K562 (cell line): ENCODE measurements around the gene IRF2BP2. TPM values are rescaled to one million over a fixed set of nuclear protein-coding genes. Genes with fewer than 3 reads are reported as not detected.

Source experiments
- ELF2 ChIP-seq: fragments of 250-450 bp; sonication (Bioruptor Pico); IDR thresholded peaks from 2 replicates; pipeline ENCODE4 v1.5.0; 2021; ENCODE audit warnings: mild to moderate bottlenecking
- FOXM1 ChIP-seq, 2 experiments: fragments of 450-650 bp in 1 of 2; sonication (generic) in 1 of 2; formaldehyde crosslinking in 1 of 2; IDR thresholded peaks; 2 replicates each; pipeline versions ENCODE4 v1.6.1 to v1.9.0; 2017 to 2022; ENCODE audit warnings: low read depth in 2 of 2, mild to moderate bottlenecking in 2 of 2, missing genetic modification reagents in 1 of 2, moderate library complexity in 1 of 2
- GATAD2B ChIP-seq: fragments of 450-650 bp; IDR thresholded peaks from 2 replicates; pipeline ENCODE4 v1.6.1; 2017; ENCODE audit warnings: mild to moderate bottlenecking, borderline replicate concordance
- HSF4 ChIP-seq: fragments of 250-450 bp; sonication (Bioruptor Pico); IDR thresholded peaks from 2 replicates; pipeline ENCODE4 v2.1.2; 2022; ENCODE audit warnings: mild to moderate bottlenecking, moderate library complexity, borderline replicate concordance
- NFIC ChIP-seq: fragments of 450-650 bp; IDR thresholded peaks from 2 replicates; pipeline ENCODE4 v1.6.1; 2017; ENCODE audit warnings: mild to moderate bottlenecking, inconsistent platforms
- NFIX ChIP-seq: fragments of 250-450 bp; sonication (Bioruptor Pico); IDR thresholded peaks from 2 replicates; pipeline ENCODE4 v1.4.0; 2020; ENCODE audit warnings: low read depth, mild to moderate bottlenecking, moderate library complexity
- POLR2H ChIP-seq: IDR thresholded peaks from 2 replicates; pipeline ENCODE4 v1.6.1; 2016; ENCODE audit warnings: missing genetic modification characterization, low read depth, mild to moderate bottlenecking, control low read depth, missing compliant biosample characterization, moderate library complexity
- SLC30A9 ChIP-seq: fragments of 250-450 bp; sonication (Bioruptor Pico); IDR thresholded peaks from 2 replicates; pipeline ENCODE4 v1.8.0; 2022; ENCODE audit warnings: mild to moderate bottlenecking, moderate library complexity
- SMAD2 ChIP-seq: fragments of 150-350 bp; IDR thresholded peaks from 2 replicates; pipeline ENCODE4 v1.6.1; 2014; ENCODE audit warnings: low read depth, mild to moderate bottlenecking, low read length
- TFAM ChIP-seq: fragments of 250-450 bp; sonication (Bioruptor Pico); conservative IDR thresholded peaks from 2 replicates; pipeline ENCODE4 v1.5.0; 2021; ENCODE audit warnings: mild to moderate bottlenecking, moderate library complexity
- ZFPM2 ChIP-seq: fragments of 250-450 bp; sonication (Bioruptor Pico); IDR thresholded peaks from 2 replicates; pipeline ENCODE4 v1.5.1; 2022; ENCODE audit warnings: mild to moderate bottlenecking
- ZNF274 ChIP-seq: IDR thresholded peaks from 2 replicates; pipeline ENCODE4 v1.6.1; 2011; ENCODE audit warnings: low read depth, mild to moderate bottlenecking, low read length, moderate library complexity, borderline replicate concordance
- ZNF561 ChIP-seq: fragments of 450-650 bp; formaldehyde crosslinking; conservative IDR thresholded peaks from 2 replicates; pipeline ENCODE4 v1.4.0; 2020; ENCODE audit warnings: mild to moderate bottlenecking, moderate library complexity
- ZNF57 ChIP-seq: fragments of 450-650 bp; formaldehyde crosslinking; IDR thresholded peaks from 2 replicates; pipeline ENCODE4 v1.4.0; 2020; ENCODE audit warnings: mild to moderate bottlenecking, moderate library complexity
- polyA plus RNA-seq, 8 experiments: library from polyadenylated mRNA; depleted of rRNA in 4 of 8; stranded (reverse) in 5 of 8; unstranded in 3 of 8; fragments of >200 nt; fragmentation: Nextera tagmentation in 2 of 8; fragmentation: Illumina TruSeq in 1 of 8; extraction: Ambion mirVana in 2 of 8; extraction: Trizol in 1 of 8; gene quantifications; 2 replicates each; pipeline versions ENCODE4 v1.2.1 to v1.2.3, GENCODE V29; 2011 to 2014; ENCODE audit warnings: inconsistent platforms in 1 of 8, missing spikeins in 1 of 8
- total RNA-seq, 7 experiments: library from RNA; depleted of rRNA in 6 of 7; stranded (reverse); fragments of >200 nt in 6 of 7; fragmentation: Illumina TruSeq in 2 of 7; extraction: Trizol in 2 of 7; gene quantifications; 2 replicates each; pipeline versions ENCODE4 v1.2.1 to v1.2.3, GENCODE V29; 2011 to 2021; ENCODE audit warnings: low replicate concordance in 1 of 7
- TF ChIP-seq, protein P1 (sequence below): fragments of 450-650 bp; IDR thresholded peaks from 2 replicates; pipeline ENCODE4 v1.6.1; 2018; ENCODE audit not compliant: partially characterized antibody
- TF ChIP-seq, protein P2 (sequence below): fragments of 450-650 bp; formaldehyde crosslinking; IDR thresholded peaks from 2 replicates; pipeline ENCODE4 v1.4.0; 2020; ENCODE audit warnings: mild to moderate bottlenecking, moderate library complexity
- TF ChIP-seq, protein P3 (sequence below): IDR thresholded peaks from 2 replicates; pipeline ENCODE4 v1.6.1; 2016; ENCODE audit warnings: missing genetic modification characterization, missing compliant biosample characterization
- TF ChIP-seq, protein P4 (sequence below): sonication (generic); formaldehyde crosslinking; IDR thresholded peaks from 2 replicates; pipeline ENCODE4 v1.8.0; 2022; ENCODE audit warnings: missing genetic modification reagents, mild to moderate bottlenecking, borderline replicate concordance

The IRF2BP2 gene
- total and polyA plus RNA-seq, 9 of the 15 experiments (the other 6 are each of a cell fraction or from before 2014, with no cell fraction given): 7.7 to 68.6 (median 22.1) TPM

DNA sequence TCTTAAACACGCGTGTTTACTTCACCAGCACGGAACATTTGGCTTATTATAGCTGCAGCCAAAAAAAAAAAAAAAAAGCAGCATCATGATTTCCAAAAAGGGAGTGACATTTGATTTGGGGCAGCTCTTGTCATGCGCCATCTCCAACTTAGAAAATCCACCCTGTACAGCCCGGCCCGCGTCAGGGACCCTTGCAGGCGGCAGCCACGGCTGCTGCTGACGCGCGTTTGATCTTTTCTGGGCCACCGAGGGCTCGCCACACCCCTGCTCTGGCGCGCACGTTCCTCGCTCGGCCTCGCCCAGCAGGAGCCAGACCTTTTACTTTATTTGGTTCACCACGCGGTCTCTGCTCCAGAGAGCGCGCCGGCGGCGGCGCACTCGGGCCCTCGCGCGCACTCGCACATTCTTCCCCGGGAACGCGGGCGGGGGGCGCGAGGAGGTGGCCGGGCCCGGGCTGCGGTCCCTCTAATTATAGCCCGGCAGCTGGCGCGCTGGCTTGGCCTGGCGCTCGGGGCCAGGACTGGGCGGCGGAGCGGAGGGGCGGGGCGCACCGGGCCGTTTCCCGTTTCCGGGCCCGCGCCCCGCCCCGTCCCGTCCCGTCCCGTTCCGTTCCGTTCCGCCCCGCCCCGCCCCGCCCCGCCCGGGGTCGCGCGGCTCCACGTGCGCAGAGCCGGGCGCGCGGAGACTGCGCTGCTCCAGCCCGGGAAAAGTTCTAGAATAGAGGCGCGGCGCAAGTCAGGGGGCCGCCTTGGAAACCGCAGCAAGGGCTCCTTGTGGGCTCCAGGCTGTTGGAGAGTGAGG lies 10.2 kb downstream of the IRF2BP2 start (continued):
- TF ChIP-seq, protein P1, sequence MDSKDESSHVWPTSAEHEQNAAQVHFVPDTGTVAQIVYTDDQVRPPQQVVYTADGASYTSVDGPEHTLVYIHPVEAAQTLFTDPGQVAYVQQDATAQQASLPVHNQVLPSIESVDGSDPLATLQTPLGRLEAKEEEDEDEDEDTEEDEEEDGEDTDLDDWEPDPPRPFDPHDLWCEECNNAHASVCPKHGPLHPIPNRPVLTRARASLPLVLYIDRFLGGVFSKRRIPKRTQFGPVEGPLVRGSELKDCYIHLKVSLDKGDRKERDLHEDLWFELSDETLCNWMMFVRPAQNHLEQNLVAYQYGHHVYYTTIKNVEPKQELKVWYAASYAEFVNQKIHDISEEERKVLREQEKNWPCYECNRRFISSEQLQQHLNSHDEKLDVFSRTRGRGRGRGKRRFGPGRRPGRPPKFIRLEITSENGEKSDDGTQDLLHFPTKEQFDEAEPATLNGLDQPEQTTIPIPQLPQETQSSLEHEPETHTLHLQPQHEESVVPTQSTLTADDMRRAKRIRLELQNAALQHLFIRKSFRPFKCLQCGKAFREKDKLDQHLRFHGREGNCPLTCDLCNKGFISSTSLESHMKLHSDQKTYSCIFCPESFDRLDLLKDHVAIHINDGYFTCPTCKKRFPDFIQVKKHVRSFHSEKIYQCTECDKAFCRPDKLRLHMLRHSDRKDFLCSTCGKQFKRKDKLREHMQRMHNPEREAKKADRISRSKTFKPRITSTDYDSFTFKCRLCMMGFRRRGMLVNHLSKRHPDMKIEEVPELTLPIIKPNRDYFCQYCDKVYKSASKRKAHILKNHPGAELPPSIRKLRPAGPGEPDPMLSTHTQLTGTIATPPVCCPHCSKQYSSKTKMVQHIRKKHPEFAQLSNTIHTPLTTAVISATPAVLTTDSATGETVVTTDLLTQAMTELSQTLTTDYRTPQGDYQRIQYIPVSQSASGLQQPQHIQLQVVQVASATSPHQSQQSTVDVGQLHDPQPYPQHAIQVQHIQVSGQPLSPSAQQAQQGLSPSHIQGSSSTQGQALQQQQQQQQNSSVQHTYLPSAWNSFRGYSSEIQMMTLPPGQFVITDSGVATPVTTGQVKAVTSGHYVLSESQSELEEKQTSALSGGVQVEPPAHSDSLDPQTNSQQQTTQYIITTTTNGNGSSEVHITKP: peak; percentile 57
- TF ChIP-seq HSF4 (CRISPR knock-in tag): no peak; the same call in 1 of the 2 replicates
- TF ChIP-seq, protein P2, sequence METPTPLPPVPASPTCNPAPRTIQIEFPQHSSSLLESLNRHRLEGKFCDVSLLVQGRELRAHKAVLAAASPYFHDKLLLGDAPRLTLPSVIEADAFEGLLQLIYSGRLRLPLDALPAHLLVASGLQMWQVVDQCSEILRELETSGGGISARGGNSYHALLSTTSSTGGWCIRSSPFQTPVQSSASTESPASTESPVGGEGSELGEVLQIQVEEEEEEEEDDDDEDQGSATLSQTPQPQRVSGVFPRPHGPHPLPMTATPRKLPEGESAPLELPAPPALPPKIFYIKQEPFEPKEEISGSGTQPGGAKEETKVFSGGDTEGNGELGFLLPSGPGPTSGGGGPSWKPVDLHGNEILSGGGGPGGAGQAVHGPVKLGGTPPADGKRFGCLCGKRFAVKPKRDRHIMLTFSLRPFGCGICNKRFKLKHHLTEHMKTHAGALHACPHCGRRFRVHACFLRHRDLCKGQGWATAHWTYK (CRISPR knock-in tag): peak; percentile 91
- TF ChIP-seq TFAM (CRISPR knock-in tag): no peak
- no peak for TF ChIP-seq SLC30A9
- no peak for TF ChIP-seq ZFPM2 (CRISPR knock-in tag)
- TF ChIP-seq, protein P3, sequence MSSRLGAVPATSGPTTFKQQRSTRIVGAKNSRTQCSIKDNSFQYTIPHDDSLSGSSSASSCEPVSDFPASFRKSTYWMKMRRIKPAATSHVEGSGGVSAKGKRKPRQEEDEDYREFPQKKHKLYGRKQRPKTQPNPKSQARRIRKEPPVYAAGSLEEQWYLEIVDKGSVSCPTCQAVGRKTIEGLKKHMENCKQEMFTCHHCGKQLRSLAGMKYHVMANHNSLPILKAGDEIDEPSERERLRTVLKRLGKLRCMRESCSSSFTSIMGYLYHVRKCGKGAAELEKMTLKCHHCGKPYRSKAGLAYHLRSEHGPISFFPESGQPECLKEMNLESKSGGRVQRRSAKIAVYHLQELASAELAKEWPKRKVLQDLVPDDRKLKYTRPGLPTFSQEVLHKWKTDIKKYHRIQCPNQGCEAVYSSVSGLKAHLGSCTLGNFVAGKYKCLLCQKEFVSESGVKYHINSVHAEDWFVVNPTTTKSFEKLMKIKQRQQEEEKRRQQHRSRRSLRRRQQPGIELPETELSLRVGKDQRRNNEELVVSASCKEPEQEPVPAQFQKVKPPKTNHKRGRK (tag): no peak
- TF ChIP-seq SMAD2: no peak
- no peak for TF ChIP-seq ZNF57 (CRISPR knock-in tag)
- TF ChIP-seq, protein P4, sequence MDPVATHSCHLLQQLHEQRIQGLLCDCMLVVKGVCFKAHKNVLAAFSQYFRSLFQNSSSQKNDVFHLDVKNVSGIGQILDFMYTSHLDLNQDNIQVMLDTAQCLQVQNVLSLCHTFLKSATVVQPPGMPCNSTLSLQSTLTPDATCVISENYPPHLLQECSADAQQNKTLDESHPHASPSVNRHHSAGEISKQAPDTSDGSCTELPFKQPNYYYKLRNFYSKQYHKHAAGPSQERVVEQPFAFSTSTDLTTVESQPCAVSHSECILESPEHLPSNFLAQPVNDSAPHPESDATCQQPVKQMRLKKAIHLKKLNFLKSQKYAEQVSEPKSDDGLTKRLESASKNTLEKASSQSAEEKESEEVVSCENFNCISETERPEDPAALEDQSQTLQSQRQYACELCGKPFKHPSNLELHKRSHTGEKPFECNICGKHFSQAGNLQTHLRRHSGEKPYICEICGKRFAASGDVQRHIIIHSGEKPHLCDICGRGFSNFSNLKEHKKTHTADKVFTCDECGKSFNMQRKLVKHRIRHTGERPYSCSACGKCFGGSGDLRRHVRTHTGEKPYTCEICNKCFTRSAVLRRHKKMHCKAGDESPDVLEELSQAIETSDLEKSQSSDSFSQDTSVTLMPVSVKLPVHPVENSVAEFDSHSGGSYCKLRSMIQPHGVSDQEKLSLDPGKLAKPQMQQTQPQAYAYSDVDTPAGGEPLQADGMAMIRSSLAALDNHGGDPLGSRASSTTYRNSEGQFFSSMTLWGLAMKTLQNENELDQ (CRISPR knock-in tag): no peak
- 0 out of 2 replicates have a peak, but pooled peaks have one; percentile 32 for TF ChIP-seq NFIC
- no peak for TF ChIP-seq NFIX (CRISPR knock-in tag)
- TF ChIP-seq ELF2 (CRISPR knock-in tag): peak; percentile 76; the same call in 1 of the 2 replicates
- TF ChIP-seq ZNF561: no peak
- TF ChIP-seq ZNF274: no peak
- peak; percentile 92 for TF ChIP-seq GATAD2B
- peak; percentile 5 for TF ChIP-seq POLR2H (tag)
- TF ChIP-seq FOXM1 (IDR thresholded peaks at IDR 0.05; ENCODE audit: low read depth): no peak
- TF ChIP-seq FOXM1 (CRISPR knock-in tag; IDR thresholded peaks at IDR 0.05; ENCODE audit: low read depth): peak; percentile 73; the same call in 1 of the 2 replicates
